RWPE1 (cell line): ENCODE results near the gene RPS6KB2.

Experiments
- CTCF ChIA-PET: fragments of 350-600 bp; sonication (Branson Sonifier 250); formaldehyde crosslinking; extraction: SDS; loops from one replicate; lab custom pipeline; 2021; lab: Yijun Ruan, JAX
- POLR2A ChIA-PET: fragments of 400-600 bp; formaldehyde crosslinking; extraction: SDS; loops from one replicate; lab custom pipeline; 2020; ENCODE audit warnings: antibody characterized with exemption; ENCODE audit not compliant: low non-redundant PET; lab: Yijun Ruan, JAX
- DNase-seq: peaks from one replicate; pipeline ENCODE4 v3.0.0; 2012; ENCODE audit warnings: low spot score
- H3K27ac ChIP-seq: fragments of 450-650 bp; 2 replicates; pipeline ENCODE4 v1.5.1; 2017
- TF ChIP-seq, protein P1 (sequence below): fragments of 450-650 bp; conservative IDR thresholded peaks from 2 replicates; pipeline ENCODE4 v1.5.1; 2017; ENCODE audit warnings: low read depth, mild to moderate bottlenecking

Gene RPS6KB2

GRCh38 chr11:67409261-67409666 lies 19.0 kb upstream of the RPS6KB2 start:
- ChIA-PET CTCF (no interaction called here), POLR2A (no interaction called here)
- no peak overlapping the region for H3K27ac ChIP-seq
- TF ChIP-seq, protein P1, sequence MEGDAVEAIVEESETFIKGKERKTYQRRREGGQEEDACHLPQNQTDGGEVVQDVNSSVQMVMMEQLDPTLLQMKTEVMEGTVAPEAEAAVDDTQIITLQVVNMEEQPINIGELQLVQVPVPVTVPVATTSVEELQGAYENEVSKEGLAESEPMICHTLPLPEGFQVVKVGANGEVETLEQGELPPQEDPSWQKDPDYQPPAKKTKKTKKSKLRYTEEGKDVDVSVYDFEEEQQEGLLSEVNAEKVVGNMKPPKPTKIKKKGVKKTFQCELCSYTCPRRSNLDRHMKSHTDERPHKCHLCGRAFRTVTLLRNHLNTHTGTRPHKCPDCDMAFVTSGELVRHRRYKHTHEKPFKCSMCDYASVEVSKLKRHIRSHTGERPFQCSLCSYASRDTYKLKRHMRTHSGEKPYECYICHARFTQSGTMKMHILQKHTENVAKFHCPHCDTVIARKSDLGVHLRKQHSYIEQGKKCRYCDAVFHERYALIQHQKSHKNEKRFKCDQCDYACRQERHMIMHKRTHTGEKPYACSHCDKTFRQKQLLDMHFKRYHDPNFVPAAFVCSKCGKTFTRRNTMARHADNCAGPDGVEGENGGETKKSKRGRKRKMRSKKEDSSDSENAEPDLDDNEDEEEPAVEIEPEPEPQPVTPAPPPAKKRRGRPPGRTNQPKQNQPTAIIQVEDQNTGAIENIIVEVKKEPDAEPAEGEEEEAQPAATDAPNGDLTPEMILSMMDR: no peak
- no peak for DNase-seq

- TF ChIP-seq, protein P1: no peak
- ChIA-PET POLR2A (no interaction called here), CTCF (no interaction called here)
- no peak overlapping the region for H3K27ac ChIP-seq
- DNase-seq: no peak
Measured at GRCh38 chr11:67409781-67410368, 18.4 kb upstream of the RPS6KB2 start.

- H3K27ac ChIP-seq: no peak overlapping the region
- DNase-seq: no peak
- TF ChIP-seq, protein P1: no peak
- ChIA-PET POLR2A (no interaction called here), CTCF (no interaction called here)
Measured at GRCh38 chr11:67410369-67410831, 17.9 kb upstream of the RPS6KB2 start.

DNA sequence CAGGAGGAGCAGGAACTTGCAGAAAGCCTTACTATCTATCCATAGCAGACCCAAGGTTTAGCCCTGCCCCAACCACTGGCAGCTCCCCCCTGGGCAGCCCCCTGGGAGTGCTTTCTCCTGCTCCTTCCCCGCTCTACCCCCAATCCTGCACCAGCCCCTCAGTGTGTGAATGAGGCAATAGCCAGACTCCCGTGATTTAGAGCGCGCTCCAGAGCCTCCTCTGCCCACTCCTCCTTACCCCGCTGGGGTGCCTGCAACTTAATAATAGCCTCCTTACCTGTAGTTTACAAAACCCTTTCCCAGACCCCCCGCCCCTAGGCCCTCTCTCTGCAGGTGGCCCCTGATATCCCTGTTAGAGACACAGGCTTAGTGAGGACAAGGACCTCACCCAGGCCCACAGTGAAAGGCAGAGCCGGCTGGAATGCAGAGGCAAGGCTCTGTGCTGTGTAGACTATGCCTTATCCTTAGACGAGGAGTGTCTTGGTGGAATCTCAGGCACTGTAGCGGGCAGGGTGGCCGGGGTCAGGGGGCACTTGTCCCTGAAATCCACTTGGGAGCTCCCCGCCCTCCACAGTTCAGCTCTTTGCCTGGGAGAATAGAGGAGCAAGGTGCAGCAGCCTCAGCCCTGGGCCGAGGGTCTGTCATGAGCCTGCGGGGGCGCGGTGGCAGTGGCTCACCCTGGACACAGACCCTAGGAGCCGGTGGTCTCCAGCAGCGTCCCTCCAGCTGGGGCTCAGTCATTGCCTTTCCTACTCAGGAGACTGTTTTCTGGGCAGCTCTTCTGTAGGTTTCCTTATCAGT lies 17.1 kb upstream of the RPS6KB2 start:
- TF ChIP-seq, protein P1: no peak
- no peak for DNase-seq
- ChIA-PET POLR2A (no interaction called here), CTCF (no interaction called here)
- no peak overlapping the region for H3K27ac ChIP-seq

DNA sequence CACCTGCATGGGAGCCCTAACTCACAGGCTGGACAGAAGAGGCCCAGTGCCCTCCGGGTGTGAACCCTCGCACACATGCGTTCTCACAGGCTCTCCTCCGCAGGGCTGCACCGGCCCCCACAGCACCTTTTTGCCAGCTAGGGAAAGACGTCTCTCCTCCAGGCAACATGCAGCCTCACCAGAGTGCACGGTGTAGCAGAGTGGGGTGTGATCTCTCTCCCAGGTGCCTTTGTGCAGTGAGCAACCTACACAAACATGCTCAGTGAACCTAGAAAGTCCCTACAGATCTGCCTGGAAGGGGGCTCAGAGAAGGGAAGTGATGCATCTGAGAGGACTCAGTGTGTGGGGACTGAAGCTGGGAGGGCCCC lies 16.5 kb upstream of the RPS6KB2 start:
- H3K27ac ChIP-seq: no peak overlapping the region
- no peak for DNase-seq
- CTCF ChIA-PET: interaction anchor here (0.5 to 0.6 kb wide), 2 partner anchors 7 to 12 kb away, joined by 3 read pairs; no protein-coding TSS in a partner anchor
- POLR2A ChIA-PET: no interaction called here
- TF ChIP-seq, protein P1: no peak

DNA sequence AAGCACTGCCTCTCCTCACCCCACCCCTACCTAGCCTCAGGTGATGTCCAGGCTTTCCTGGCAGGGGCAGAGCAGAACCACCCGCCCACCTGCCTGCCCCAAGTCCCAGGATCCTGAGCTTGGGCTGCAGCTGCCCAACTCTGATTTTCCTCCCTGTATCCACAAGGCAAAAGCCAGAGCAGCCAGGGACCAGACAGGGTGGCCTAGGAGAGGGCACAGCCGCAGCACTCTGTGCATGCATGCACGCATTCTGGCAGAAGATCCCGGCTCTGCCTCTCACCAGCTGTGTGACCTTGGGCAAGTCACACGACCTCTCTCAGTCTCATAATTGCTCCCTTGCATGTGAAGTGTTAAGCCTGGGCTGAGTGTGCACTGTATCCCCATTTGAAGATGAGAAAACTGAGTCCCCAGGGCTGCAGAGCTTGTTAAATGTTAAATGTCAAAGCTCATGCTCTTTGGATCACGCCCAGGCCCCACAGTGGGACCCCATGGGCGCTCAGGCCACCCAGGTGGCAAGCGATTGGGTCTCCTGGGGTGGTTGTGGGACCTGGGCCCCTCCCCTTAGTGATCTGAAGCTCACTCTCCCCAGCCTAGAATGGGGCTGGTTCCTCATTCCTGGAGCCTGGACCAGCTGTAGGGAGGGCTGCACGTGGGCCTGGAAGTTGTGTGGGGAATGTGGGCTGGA lies 15.7 kb upstream of the RPS6KB2 start:
- TF ChIP-seq, protein P1: no peak
- ChIA-PET CTCF (interaction anchor here (0.5 to 0.6 kb wide), 2 partner anchors 8 to 11 kb away, joined by 3 read pairs; no protein-coding TSS in a partner anchor), POLR2A (interaction anchor here (0.8 kb wide), 1 partner anchor 11 kb away, joined by 3 read pairs; the partner anchor contains the start of gene PPP1CA)

More for the DNA sequence above, 15.7 kb upstream of the RPS6KB2 start:
- no peak overlapping the region for H3K27ac ChIP-seq
- no peak for DNase-seq
